ENCODE measurements around the gene C10orf88. TPM values are rescaled to one million over a fixed set of nuclear protein-coding genes. Genes with fewer than 3 reads are reported as not detected.

C10orf88 gene
- total and polyA plus RNA-seq, 9 of the 15 experiments (the other 6 are each of a cell fraction or from before 2014, with no cell fraction given), result 2.5 to 9.6 (median 7.5) TPM

DNA sequence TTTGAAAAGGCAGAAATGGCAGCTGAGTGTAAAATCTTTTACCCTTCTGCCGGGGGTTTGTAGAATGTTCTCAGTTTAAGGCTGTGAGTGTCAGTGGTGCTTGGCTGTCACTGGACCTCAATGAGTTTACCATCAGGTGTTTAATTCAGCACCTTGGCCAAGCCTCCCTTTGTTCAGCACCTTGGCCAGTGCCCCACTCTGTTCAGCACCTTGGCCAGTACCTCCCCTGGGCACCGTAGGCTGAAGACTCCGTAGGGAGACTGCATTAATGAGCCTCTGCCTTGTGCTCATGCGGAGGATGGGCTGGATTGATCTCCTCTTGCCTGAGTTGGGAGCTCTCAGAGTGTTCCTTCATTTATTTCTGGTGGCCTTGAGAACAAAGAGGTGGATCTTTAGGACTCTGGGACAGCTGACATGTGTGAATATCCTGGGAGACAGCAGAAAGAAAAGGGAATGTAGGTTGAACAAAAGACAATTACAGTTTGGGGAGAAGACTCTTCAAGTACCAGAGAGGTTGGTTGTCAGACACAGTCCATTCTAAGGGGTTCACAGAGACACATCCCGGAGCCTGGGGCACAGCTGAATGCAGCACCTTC, 42.0 kb downstream of the C10orf88 start (continued):
- TF ChIP-seq RBM17 (IDR thresholded peaks at IDR 0.05; ENCODE audit: borderline replicate concordance, low read depth, low read length), result no peak
- TF ChIP-seq, protein P1, sequence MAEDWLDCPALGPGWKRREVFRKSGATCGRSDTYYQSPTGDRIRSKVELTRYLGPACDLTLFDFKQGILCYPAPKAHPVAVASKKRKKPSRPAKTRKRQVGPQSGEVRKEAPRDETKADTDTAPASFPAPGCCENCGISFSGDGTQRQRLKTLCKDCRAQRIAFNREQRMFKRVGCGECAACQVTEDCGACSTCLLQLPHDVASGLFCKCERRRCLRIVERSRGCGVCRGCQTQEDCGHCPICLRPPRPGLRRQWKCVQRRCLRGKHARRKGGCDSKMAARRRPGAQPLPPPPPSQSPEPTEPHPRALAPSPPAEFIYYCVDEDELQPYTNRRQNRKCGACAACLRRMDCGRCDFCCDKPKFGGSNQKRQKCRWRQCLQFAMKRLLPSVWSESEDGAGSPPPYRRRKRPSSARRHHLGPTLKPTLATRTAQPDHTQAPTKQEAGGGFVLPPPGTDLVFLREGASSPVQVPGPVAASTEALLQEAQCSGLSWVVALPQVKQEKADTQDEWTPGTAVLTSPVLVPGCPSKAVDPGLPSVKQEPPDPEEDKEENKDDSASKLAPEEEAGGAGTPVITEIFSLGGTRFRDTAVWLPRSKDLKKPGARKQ (CRISPR knock-in tag; IDR thresholded peaks at IDR 0.05), result no peak
- TF ChIP-seq, protein P2, sequence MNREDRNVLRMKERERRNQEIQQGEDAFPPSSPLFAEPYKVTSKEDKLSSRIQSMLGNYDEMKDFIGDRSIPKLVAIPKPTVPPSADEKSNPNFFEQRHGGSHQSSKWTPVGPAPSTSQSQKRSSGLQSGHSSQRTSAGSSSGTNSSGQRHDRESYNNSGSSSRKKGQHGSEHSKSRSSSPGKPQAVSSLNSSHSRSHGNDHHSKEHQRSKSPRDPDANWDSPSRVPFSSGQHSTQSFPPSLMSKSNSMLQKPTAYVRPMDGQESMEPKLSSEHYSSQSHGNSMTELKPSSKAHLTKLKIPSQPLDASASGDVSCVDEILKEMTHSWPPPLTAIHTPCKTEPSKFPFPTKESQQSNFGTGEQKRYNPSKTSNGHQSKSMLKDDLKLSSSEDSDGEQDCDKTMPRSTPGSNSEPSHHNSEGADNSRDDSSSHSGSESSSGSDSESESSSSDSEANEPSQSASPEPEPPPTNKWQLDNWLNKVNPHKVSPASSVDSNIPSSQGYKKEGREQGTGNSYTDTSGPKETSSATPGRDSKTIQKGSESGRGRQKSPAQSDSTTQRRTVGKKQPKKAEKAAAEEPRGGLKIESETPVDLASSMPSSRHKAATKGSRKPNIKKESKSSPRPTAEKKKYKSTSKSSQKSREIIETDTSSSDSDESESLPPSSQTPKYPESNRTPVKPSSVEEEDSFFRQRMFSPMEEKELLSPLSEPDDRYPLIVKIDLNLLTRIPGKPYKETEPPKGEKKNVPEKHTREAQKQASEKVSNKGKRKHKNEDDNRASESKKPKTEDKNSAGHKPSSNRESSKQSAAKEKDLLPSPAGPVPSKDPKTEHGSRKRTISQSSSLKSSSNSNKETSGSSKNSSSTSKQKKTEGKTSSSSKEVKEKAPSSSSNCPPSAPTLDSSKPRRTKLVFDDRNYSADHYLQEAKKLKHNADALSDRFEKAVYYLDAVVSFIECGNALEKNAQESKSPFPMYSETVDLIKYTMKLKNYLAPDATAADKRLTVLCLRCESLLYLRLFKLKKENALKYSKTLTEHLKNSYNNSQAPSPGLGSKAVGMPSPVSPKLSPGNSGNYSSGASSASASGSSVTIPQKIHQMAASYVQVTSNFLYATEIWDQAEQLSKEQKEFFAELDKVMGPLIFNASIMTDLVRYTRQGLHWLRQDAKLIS (CRISPR knock-in tag; IDR thresholded peaks at IDR 0.05), result peak; percentile 99
- TF ChIP-seq ZSCAN32 (CRISPR knock-in tag; IDR thresholded peaks at IDR 0.05), result no peak
- peak; percentile 58 to 97; a peak in 3 of 4 replicates for TF ChIP-seq TEAD1 (CRISPR knock-in tag; IDR thresholded peaks at IDR 0.05)
- TF ChIP-seq, protein P3, sequence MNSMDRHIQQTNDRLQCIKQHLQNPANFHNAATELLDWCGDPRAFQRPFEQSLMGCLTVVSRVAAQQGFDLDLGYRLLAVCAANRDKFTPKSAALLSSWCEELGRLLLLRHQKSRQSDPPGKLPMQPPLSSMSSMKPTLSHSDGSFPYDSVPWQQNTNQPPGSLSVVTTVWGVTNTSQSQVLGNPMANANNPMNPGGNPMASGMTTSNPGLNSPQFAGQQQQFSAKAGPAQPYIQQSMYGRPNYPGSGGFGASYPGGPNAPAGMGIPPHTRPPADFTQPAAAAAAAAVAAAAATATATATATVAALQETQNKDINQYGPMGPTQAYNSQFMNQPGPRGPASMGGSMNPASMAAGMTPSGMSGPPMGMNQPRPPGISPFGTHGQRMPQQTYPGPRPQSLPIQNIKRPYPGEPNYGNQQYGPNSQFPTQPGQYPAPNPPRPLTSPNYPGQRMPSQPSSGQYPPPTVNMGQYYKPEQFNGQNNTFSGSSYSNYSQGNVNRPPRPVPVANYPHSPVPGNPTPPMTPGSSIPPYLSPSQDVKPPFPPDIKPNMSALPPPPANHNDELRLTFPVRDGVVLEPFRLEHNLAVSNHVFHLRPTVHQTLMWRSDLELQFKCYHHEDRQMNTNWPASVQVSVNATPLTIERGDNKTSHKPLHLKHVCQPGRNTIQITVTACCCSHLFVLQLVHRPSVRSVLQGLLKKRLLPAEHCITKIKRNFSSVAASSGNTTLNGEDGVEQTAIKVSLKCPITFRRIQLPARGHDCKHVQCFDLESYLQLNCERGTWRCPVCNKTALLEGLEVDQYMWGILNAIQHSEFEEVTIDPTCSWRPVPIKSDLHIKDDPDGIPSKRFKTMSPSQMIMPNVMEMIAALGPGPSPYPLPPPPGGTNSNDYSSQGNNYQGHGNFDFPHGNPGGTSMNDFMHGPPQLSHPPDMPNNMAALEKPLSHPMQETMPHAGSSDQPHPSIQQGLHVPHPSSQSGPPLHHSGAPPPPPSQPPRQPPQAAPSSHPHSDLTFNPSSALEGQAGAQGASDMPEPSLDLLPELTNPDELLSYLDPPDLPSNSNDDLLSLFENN (IDR thresholded peaks at IDR 0.05; ENCODE audit: low read depth in 2 of 2, low read length in 2 of 2), result no peak
- TF ChIP-seq EHMT2 (IDR thresholded peaks at IDR 0.05), result peak; percentile 100
- no peak for TF ChIP-seq FIP1L1 (IDR thresholded peaks at IDR 0.05; ENCODE audit: low read depth, low read length, poor library complexity, severe bottlenecking)
- TF ChIP-seq RFX1 (IDR thresholded peaks at IDR 0.05), result no peak
- no peak for TF ChIP-seq BDP1 (IDR thresholded peaks at IDR 0.05; ENCODE audit: insufficient read depth, insufficient read length)
- TF ChIP-seq ZNF224 (CRISPR knock-in tag; IDR thresholded peaks at IDR 0.05), result peak; percentile 98
- TF ChIP-seq, protein P4, sequence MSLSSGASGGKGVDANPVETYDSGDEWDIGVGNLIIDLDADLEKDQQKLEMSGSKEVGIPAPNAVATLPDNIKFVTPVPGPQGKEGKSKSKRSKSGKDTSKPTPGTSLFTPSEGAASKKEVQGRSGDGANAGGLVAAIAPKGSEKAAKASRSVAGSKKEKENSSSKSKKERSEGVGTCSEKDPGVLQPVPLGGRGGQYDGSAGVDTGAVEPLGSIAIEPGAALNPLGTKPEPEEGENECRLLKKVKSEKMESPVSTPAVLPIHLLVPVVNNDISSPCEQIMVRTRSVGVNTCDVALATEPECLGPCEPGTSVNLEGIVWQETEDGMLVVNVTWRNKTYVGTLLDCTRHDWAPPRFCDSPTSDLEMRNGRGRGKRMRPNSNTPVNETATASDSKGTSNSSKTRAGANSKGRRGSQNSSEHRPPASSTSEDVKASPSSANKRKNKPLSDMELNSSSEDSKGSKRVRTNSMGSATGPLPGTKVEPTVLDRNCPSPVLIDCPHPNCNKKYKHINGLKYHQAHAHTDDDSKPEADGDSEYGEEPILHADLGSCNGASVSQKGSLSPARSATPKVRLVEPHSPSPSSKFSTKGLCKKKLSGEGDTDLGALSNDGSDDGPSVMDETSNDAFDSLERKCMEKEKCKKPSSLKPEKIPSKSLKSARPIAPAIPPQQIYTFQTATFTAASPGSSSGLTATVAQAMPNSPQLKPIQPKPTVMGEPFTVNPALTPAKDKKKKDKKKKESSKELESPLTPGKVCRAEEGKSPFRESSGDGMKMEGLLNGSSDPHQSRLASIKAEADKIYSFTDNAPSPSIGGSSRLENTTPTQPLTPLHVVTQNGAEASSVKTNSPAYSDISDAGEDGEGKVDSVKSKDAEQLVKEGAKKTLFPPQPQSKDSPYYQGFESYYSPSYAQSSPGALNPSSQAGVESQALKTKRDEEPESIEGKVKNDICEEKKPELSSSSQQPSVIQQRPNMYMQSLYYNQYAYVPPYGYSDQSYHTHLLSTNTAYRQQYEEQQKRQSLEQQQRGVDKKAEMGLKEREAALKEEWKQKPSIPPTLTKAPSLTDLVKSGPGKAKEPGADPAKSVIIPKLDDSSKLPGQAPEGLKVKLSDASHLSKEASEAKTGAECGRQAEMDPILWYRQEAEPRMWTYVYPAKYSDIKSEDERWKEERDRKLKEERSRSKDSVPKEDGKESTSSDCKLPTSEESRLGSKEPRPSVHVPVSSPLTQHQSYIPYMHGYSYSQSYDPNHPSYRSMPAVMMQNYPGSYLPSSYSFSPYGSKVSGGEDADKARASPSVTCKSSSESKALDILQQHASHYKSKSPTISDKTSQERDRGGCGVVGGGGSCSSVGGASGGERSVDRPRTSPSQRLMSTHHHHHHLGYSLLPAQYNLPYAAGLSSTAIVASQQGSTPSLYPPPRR (CRISPR knock-in tag; IDR thresholded peaks at IDR 0.05; ENCODE audit: borderline replicate concordance), result peak; percentile 92; the same call in 1 of the 2 replicates
- TF ChIP-seq TBL1XR1 (IDR thresholded peaks at IDR 0.05; ENCODE audit: low read length in 2 of 2), result no peak
